Keratinocyte (primary cell): Measurements from ENCODE around the gene NEUROD2.

Source experiments
- CTCF ChIP-seq, 3 experiments: IDR thresholded peaks in 1 of 3; conservative IDR thresholded peaks in 1 of 3; optimal IDR thresholded peaks in 1 of 3; 2 replicates in 2 of 3; 3 replicates in 1 of 3; pipeline versions ENCODE3 to v1.5.1; 2011; ENCODE audit warnings: low read length in 3 of 3, mild to moderate bottlenecking in 3 of 3, moderate library complexity in 2 of 3, control low read depth in 1 of 3, inconsistent platforms in 1 of 3; ENCODE audit not compliant: insufficient read depth in 2 of 3; ENCODE audit errors: extremely low read depth in 1 of 3
- EZH2 ChIP-seq: IDR thresholded peaks from one replicate; pipeline ENCODE4 v1.6.1; 2012; ENCODE audit warnings: inconsistent platforms, mild to moderate bottlenecking, low read length, moderate library complexity

GRCh38 chr17:39600997-39601597 is 6.6 kb downstream of the NEUROD2 start:
- no peak for TF ChIP-seq CTCF (optimal IDR thresholded peaks at IDR 0.05 in 1 of 3, IDR thresholded peaks at IDR 0.05 in 1 of 3, conservative IDR thresholded peaks at IDR 0.05 in 1 of 3; ENCODE audit: extremely low read depth in 1 of 3, insufficient read depth in 2 of 3, low read length in 3 of 3)
- no peak for TF ChIP-seq EZH2
